ENCODE measurements around the gene SPACA7.

GRCh38 chr13:112477070-112477619 is 101.0 kb downstream of the SPACA7 start:
- TF ChIP-seq YY1 (IDR thresholded peaks at IDR 0.05; ENCODE audit: low read depth), result no peak
- no peak for TF ChIP-seq TAF1 (IDR thresholded peaks at IDR 0.05; ENCODE audit: low read depth)
- no peak for TF ChIP-seq TEAD4 (IDR thresholded peaks at IDR 0.05)
- no peak for TF ChIP-seq FOXM1 (IDR thresholded peaks at IDR 0.05; ENCODE audit: borderline replicate concordance, low read depth)
- no peak for TF ChIP-seq CEBPB (IDR thresholded peaks at IDR 0.05)
- TF ChIP-seq MAX (IDR thresholded peaks at IDR 0.05), result no peak
- TF ChIP-seq RAD21 (IDR thresholded peaks at IDR 0.05; ENCODE audit: low read depth), result no peak
- no peak for TF ChIP-seq EP300 (IDR thresholded peaks at IDR 0.05; ENCODE audit: borderline replicate concordance)
- no peak for TF ChIP-seq CREB1 (IDR thresholded peaks at IDR 0.05; ENCODE audit: low read depth)
- no peak for TF ChIP-seq NFIC (IDR thresholded peaks at IDR 0.05)
- no peak for TF ChIP-seq TCF12 (IDR thresholded peaks at IDR 0.05; ENCODE audit: low read depth)
- TF ChIP-seq, protein P1, sequence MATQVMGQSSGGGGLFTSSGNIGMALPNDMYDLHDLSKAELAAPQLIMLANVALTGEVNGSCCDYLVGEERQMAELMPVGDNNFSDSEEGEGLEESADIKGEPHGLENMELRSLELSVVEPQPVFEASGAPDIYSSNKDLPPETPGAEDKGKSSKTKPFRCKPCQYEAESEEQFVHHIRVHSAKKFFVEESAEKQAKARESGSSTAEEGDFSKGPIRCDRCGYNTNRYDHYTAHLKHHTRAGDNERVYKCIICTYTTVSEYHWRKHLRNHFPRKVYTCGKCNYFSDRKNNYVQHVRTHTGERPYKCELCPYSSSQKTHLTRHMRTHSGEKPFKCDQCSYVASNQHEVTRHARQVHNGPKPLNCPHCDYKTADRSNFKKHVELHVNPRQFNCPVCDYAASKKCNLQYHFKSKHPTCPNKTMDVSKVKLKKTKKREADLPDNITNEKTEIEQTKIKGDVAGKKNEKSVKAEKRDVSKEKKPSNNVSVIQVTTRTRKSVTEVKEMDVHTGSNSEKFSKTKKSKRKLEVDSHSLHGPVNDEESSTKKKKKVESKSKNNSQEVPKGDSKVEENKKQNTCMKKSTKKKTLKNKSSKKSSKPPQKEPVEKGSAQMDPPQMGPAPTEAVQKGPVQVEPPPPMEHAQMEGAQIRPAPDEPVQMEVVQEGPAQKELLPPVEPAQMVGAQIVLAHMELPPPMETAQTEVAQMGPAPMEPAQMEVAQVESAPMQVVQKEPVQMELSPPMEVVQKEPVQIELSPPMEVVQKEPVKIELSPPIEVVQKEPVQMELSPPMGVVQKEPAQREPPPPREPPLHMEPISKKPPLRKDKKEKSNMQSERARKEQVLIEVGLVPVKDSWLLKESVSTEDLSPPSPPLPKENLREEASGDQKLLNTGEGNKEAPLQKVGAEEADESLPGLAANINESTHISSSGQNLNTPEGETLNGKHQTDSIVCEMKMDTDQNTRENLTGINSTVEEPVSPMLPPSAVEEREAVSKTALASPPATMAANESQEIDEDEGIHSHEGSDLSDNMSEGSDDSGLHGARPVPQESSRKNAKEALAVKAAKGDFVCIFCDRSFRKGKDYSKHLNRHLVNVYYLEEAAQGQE (IDR thresholded peaks at IDR 0.05; ENCODE audit: low read depth), result no peak
- no peak for TF ChIP-seq EGR1 (IDR thresholded peaks at IDR 0.05)
- TF ChIP-seq ZBTB7A (IDR thresholded peaks at IDR 0.05; ENCODE audit: low read depth), result no peak
